ENCODE measurements around the gene CCDC89.

Gene CCDC89

DNA sequence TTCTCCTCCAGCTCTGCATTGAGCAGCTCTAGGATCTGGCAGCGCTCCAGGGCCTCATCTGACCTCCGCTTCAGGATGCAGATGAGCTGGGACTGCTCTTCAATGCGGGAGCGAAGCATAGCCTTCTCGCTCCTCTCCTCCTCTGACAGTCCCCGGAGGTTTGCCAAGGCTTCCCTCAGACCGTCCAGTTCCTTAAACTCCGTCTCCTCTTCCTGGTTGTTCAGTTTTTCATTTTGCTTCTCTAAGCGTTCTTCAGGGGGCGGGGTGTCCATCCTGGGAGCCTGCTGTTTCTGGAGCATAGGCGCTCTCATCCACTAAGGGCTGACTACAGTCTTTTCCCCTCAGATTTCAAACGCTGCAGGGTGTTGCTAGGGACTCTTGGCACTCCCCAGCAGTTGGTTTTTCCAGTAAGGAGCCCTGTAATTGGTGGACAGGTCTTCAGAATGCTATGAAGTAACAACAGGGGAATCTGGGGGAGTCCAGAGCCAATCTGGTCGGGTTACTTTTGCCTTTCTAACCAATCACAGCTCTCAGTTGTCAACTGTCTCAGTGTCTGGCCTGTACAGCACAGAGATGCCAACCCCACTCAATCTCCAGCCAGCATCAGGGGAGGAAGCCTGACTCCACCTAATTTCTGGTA is at the start of gene CCDC89:
CCDC89 (minus strand) TSS at position 376 of the 640 bp plus-strand sequence; CDS start at position 311, 65 bp downstream.
- Histone ChIP-seq H3K4me1 (ENCODE audit: insufficient read depth, low read length) (peaks cover 33% of the 10 kb centered on the region), H3K9ac (ENCODE audit: low read length) (peak within 1 kb of the TSS; percentile 12), H3K4me3 (ENCODE audit: low read depth in 1 of 2, low read length in 2 of 2) (peak within 1 kb of the TSS; percentile 33 to 58), H3K9me3 (ENCODE audit: low read length) (no peaks in the 10 kb centered on the region), H3K27me3 (ENCODE audit: control insufficient read depth in 1 of 2, insufficient read depth in 2 of 2, low read length in 2 of 2) (no peaks in the 10 kb centered on the region), H3K36me3 (ENCODE audit: insufficient read depth, low read length) (no peaks in the 10 kb centered on the region), H3K27ac (ENCODE audit: low read depth, low read length) (peak within 1 kb of the TSS; percentile 75)

GRCh38 chr11:85732965-85733364 is 47.0 kb upstream of the CCDC89 start:
- Histone ChIP-seq H3K9ac (ENCODE audit: low read length) (no peak overlapping the region), H3K27me3 (ENCODE audit: control insufficient read depth in 1 of 2, insufficient read depth in 2 of 2, low read length in 2 of 2) (no peaks in the 10 kb centered on the region), H3K9me3 (ENCODE audit: low read length) (no peaks in the 10 kb centered on the region), H3K4me3 (ENCODE audit: low read depth in 1 of 2, low read length in 2 of 2) (no peak overlapping the region), H3K4me1 (ENCODE audit: insufficient read depth, low read length) (no peaks in the 10 kb centered on the region), H3K36me3 (ENCODE audit: insufficient read depth, low read length) (no peaks in the 10 kb centered on the region), H3K27ac (ENCODE audit: low read depth, low read length) (no peak overlapping the region)

DNA sequence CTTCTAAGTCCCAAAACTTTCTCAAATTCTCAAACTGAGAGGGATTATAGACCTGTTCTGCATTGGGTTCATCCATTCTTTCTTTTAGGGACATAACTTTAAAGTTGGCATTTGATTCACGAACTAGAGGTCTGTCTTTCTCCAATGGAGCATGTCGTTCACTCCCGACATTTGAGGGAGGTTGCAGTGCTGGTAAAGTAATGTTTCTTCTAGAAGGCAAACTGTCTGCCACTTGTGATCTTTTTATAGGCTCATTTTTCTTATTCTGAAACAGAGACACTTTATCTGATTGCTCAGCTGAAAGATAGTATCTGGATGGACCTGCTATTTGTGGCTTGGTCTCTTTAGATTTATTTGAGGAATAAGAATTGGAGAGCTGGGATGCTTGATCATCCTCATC is 40.4 kb upstream of the CCDC89 start:
- H3K4me3 ChIP-seq (ENCODE audit: low read depth in 1 of 2, low read length in 2 of 2) = no peak overlapping the region
- H3K27me3 ChIP-seq (ENCODE audit: control insufficient read depth in 1 of 2, insufficient read depth in 2 of 2, low read length in 2 of 2) = no peaks in the 10 kb centered on the region
- H3K27ac ChIP-seq (ENCODE audit: low read depth, low read length) = no peak overlapping the region
- no peak overlapping the region for H3K9ac ChIP-seq (ENCODE audit: low read length)
- no peaks in the 10 kb centered on the region for H3K4me1 ChIP-seq (ENCODE audit: insufficient read depth, low read length)
- H3K9me3 ChIP-seq (ENCODE audit: low read length) = no peaks in the 10 kb centered on the region
- no peaks in the 10 kb centered on the region for H3K36me3 ChIP-seq (ENCODE audit: insufficient read depth, low read length)

DNA sequence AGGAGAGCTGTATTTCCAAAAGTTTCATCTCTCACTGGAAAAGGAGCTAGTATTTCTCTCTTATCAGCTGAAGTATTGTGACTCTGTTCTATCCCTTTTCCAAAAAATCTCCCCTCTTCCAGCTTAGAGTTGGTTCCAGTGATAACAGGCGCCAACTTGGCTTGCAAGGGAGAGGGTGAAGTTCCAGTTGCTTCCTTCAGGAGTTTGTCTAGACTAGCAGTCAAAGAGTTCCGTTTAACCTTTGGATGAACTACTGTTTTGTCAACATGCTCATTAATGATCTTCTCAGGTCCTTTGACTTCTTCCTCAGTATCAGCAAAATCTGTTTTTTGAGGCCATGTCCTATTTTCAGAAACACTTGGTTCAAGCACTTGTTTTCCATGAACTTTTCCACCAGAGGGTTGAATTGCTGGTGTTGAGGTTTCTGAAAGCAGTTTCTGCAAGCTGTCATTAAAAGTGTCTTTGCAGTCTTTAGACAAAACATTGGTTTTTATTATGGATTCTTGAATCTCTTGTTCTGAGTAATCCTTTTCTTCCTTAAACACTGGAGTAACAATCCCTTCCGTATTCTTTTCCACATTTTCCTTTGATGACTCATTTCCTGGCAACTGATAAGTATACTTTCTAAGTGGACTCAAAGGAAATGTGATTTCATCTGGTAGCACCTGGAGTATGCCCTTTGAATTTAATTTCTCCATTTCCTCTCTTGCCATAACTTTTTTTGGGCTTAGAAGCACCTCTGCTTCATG is 39.7 kb upstream of the CCDC89 start:
- Histone ChIP-seq H3K36me3 (ENCODE audit: insufficient read depth, low read length) (no peaks in the 10 kb centered on the region), H3K4me3 (ENCODE audit: low read depth in 1 of 2, low read length in 2 of 2) (no peak overlapping the region), H3K9me3 (ENCODE audit: low read length) (no peaks in the 10 kb centered on the region), H3K9ac (ENCODE audit: low read length) (no peak overlapping the region), H3K4me1 (ENCODE audit: insufficient read depth, low read length) (no peaks in the 10 kb centered on the region), H3K27ac (ENCODE audit: low read depth, low read length) (no peak overlapping the region), H3K27me3 (ENCODE audit: control insufficient read depth in 1 of 2, insufficient read depth in 2 of 2, low read length in 2 of 2) (no peaks in the 10 kb centered on the region)

DNA sequence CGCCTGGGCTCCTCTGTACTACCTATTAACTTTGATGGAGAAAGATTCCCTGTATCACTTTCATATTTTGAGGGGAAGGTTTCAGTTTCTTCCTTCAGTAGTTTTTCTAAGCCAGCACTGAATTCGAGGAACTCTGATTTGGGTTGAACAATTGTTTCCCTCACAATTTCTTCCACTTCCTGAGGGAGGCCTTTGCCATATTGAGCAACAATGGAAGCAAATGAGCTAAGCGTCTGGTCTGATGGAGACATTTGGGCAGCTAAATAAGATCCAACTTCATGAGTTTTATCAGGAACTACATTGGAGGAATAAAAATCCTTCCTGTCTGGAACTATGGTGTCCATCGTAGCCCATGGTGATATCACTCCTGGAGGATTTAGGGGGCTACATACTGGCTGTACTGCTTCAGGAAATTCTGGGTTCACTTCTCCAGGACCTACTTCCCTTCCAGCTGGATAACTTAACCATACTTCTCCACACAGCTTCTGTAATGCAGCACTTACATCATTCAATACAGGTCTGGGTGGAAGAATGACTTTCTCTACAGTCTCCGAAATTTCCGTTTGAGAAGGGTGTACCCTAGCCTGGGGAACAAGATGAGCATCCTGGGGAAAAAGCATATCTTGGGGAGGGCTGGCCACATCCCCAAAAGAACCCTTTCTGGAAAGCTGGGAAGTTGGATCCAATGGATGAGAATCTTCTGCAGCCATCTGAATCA is 38.9 kb upstream of the CCDC89 start:
- H3K36me3 ChIP-seq (ENCODE audit: insufficient read depth, low read length) = no peaks in the 10 kb centered on the region
- no peak overlapping the region for H3K4me3 ChIP-seq (ENCODE audit: low read depth in 1 of 2, low read length in 2 of 2)
- H3K27ac ChIP-seq (ENCODE audit: low read depth, low read length) = no peak overlapping the region

GRCh38 chr11:85723088-85723487 is 37.1 kb upstream of the CCDC89 start:
- no peaks in the 10 kb centered on the region for H3K9me3 ChIP-seq (ENCODE audit: low read length)
- H3K36me3 ChIP-seq (ENCODE audit: insufficient read depth, low read length) = no peaks in the 10 kb centered on the region
- no peak overlapping the region for H3K9ac ChIP-seq (ENCODE audit: low read length)
- H3K4me1 ChIP-seq (ENCODE audit: insufficient read depth, low read length) = no peaks in the 10 kb centered on the region
- no peaks in the 10 kb centered on the region for H3K27me3 ChIP-seq (ENCODE audit: control insufficient read depth in 1 of 2, insufficient read depth in 2 of 2, low read length in 2 of 2)
- no peak overlapping the region for H3K27ac ChIP-seq (ENCODE audit: low read depth, low read length)
- no peak overlapping the region for H3K4me3 ChIP-seq (ENCODE audit: low read depth in 1 of 2, low read length in 2 of 2)

More for the DNA sequence above, 38.9 kb upstream of the CCDC89 start:
- no peaks in the 10 kb centered on the region for H3K4me1 ChIP-seq (ENCODE audit: insufficient read depth, low read length)
- H3K9me3 ChIP-seq (ENCODE audit: low read length) = no peaks in the 10 kb centered on the region
- H3K27me3 ChIP-seq (ENCODE audit: control insufficient read depth in 1 of 2, insufficient read depth in 2 of 2, low read length in 2 of 2) = no peaks in the 10 kb centered on the region
- no peak overlapping the region for H3K9ac ChIP-seq (ENCODE audit: low read length)

GRCh38 chr11:85721191-85721590 is 35.2 kb upstream of the CCDC89 start:
- no peaks in the 10 kb centered on the region for H3K9me3 ChIP-seq (ENCODE audit: low read length)
- H3K9ac ChIP-seq (ENCODE audit: low read length) = no peak overlapping the region
- H3K27me3 ChIP-seq (ENCODE audit: control insufficient read depth in 1 of 2, insufficient read depth in 2 of 2, low read length in 2 of 2) = no peaks in the 10 kb centered on the region
- no peak overlapping the region for H3K4me3 ChIP-seq (ENCODE audit: low read depth in 1 of 2, low read length in 2 of 2)
- H3K27ac ChIP-seq (ENCODE audit: low read depth, low read length) = no peak overlapping the region
- H3K4me1 ChIP-seq (ENCODE audit: insufficient read depth, low read length) = no peaks in the 10 kb centered on the region
- H3K36me3 ChIP-seq (ENCODE audit: insufficient read depth, low read length) = no peaks in the 10 kb centered on the region

- Histone ChIP-seq H3K36me3 (ENCODE audit: insufficient read depth, low read length) (no peaks in the 10 kb centered on the region), H3K9ac (ENCODE audit: low read length) (no peak overlapping the region), H3K27me3 (ENCODE audit: control insufficient read depth in 1 of 2, insufficient read depth in 2 of 2, low read length in 2 of 2) (no peaks in the 10 kb centered on the region), H3K4me1 (ENCODE audit: insufficient read depth, low read length) (no peaks in the 10 kb centered on the region), H3K9me3 (ENCODE audit: low read length) (no peaks in the 10 kb centered on the region), H3K27ac (ENCODE audit: low read depth, low read length) (no peak overlapping the region), H3K4me3 (ENCODE audit: low read depth in 1 of 2, low read length in 2 of 2) (no peak overlapping the region)
Measured at GRCh38 chr11:85718991-85719807, 33.2 kb upstream of the CCDC89 start.

GRCh38 chr11:85718126-85718943 is 32.3 kb upstream of the CCDC89 start:
- H3K27ac ChIP-seq (ENCODE audit: low read depth, low read length) = no peak overlapping the region
- H3K9ac ChIP-seq (ENCODE audit: low read length) = no peak overlapping the region
- H3K9me3 ChIP-seq (ENCODE audit: low read length) = no peaks in the 10 kb centered on the region
- H3K4me3 ChIP-seq (ENCODE audit: low read depth in 1 of 2, low read length in 2 of 2) = no peak overlapping the region
- no peaks in the 10 kb centered on the region for H3K4me1 ChIP-seq (ENCODE audit: insufficient read depth, low read length)
- no peaks in the 10 kb centered on the region for H3K36me3 ChIP-seq (ENCODE audit: insufficient read depth, low read length)
- H3K27me3 ChIP-seq (ENCODE audit: control insufficient read depth in 1 of 2, insufficient read depth in 2 of 2, low read length in 2 of 2) = no peaks in the 10 kb centered on the region

DNA sequence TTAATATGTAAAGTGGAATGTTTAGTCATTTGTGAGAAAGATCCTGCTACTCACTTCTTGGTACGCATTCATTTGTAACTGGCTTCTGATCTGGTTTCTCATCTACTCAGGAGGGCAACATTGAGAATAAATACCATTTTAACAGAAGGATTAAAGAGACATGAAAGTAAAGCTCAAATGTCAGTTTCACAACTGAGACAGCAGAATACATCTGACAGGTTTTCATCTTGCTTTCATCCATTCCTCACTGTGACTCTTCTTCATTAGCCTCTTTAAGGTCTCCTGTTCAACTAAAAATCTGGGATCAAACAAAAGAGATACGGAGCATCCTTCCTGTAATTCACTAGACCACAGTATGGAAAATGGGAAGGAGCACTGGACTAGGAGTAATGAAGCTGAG is 31.4 kb upstream of the CCDC89 start:
- Histone ChIP-seq H3K4me3 (ENCODE audit: low read depth in 1 of 2, low read length in 2 of 2) (no peak overlapping the region), H3K36me3 (ENCODE audit: insufficient read depth, low read length) (no peaks in the 10 kb centered on the region), H3K27ac (ENCODE audit: low read depth, low read length) (no peak overlapping the region), H3K27me3 (ENCODE audit: control insufficient read depth in 1 of 2, insufficient read depth in 2 of 2, low read length in 2 of 2) (no peaks in the 10 kb centered on the region), H3K4me1 (ENCODE audit: insufficient read depth, low read length) (no peaks in the 10 kb centered on the region), H3K9me3 (ENCODE audit: low read length) (no peaks in the 10 kb centered on the region), H3K9ac (ENCODE audit: low read length) (no peak overlapping the region)
